HEK293 (cell line): ENCODE measurements around the gene SPTA1.

Experiments
- CTCF ChIA-PET: fragments of 350-600 bp; formaldehyde crosslinking; extraction: SDS; loops from one replicate; lab custom pipeline; 2021; ENCODE audit warnings: antibody characterized with exemption; lab: Yijun Ruan, JAX
- POLR2A ChIA-PET: fragments of 300-600 bp; formaldehyde crosslinking; extraction: SDS; loops from one replicate; lab custom pipeline; 2020; ENCODE audit warnings: antibody characterized with exemption, inconsistent platforms; lab: Yijun Ruan, JAX
- H3K27ac ChIP-seq: fragments of 200-500 bp; sonication (Bioruptor generic); 2 replicates; pipeline ENCODE4 v1.5.1; 2014; ENCODE audit warnings: low read depth, low read length, control low read depth, inconsistent platforms; ENCODE audit errors: extremely low read depth
- H3K36me3 ChIP-seq, 2 experiments: fragments of 200-500 bp in 1 of 2; sonication (Bioruptor generic) in 1 of 2; 1 replicate in 1 of 2; 2 replicates in 1 of 2; pipeline ENCODE4 v1.5.1; 2014 to 2017; ENCODE audit warnings: inconsistent platforms in 2 of 2, low read length in 2 of 2; ENCODE audit not compliant: control insufficient read depth in 2 of 2, insufficient read depth in 1 of 2
- H3K4me1 ChIP-seq: fragments of 200-500 bp; sonication (Bioruptor generic); 2 replicates; pipeline ENCODE4 v1.5.1; 2014; ENCODE audit warnings: mild to moderate bottlenecking, low read length, inconsistent platforms; ENCODE audit not compliant: control insufficient read depth, insufficient read depth
- H3K4me3 ChIP-seq: 2 replicates; pipeline ENCODE4 v1.5.1; 2011; ENCODE audit warnings: low read depth, mild to moderate bottlenecking, control low read depth, low read length, moderate library complexity
- H3K9me3 ChIP-seq: fragments of 200-500 bp; sonication (Bioruptor generic); 2 replicates; pipeline ENCODE4 v1.5.1; 2014; ENCODE audit warnings: low read depth, low read length, inconsistent platforms; ENCODE audit not compliant: control insufficient read depth, insufficient read depth
- EGR2 ChIP-seq: fragments of 450-650 bp; formaldehyde crosslinking; IDR thresholded peaks from 2 replicates; pipeline ENCODE4 v1.5.1; 2016; ENCODE audit warnings: low read depth, missing biosample characterization, missing genetic modification characterization
- OSR2 ChIP-seq: fragments of 450-650 bp; formaldehyde crosslinking; IDR thresholded peaks from 2 replicates; pipeline ENCODE4 v1.5.1; 2016; ENCODE audit warnings: missing biosample characterization, missing genetic modification characterization
- PATZ1 ChIP-seq: fragments of 450-650 bp; formaldehyde crosslinking; IDR thresholded peaks from 2 replicates; pipeline ENCODE4 v1.5.1; 2016; ENCODE audit warnings: missing biosample characterization, missing genetic modification characterization
- ZNF132 ChIP-seq: fragments of 450-650 bp; formaldehyde crosslinking; IDR thresholded peaks from 2 replicates; pipeline ENCODE4 v1.5.1; 2017; ENCODE audit warnings: missing biosample characterization, missing genetic modification characterization, borderline replicate concordance
- ZNF138 ChIP-seq: fragments of 450-650 bp; formaldehyde crosslinking; IDR thresholded peaks from 2 replicates; pipeline ENCODE4 v1.5.1; 2016; ENCODE audit warnings: missing biosample characterization, missing genetic modification characterization, borderline replicate concordance
- ZNF23 ChIP-seq: fragments of 450-650 bp; formaldehyde crosslinking; IDR thresholded peaks from 2 replicates; pipeline ENCODE4 v1.5.1; 2016; ENCODE audit warnings: missing biosample characterization, missing genetic modification characterization, borderline replicate concordance
- ZNF335 ChIP-seq: fragments of 450-650 bp; formaldehyde crosslinking; conservative IDR thresholded peaks from 2 replicates; pipeline ENCODE4 v1.5.1; 2016; ENCODE audit warnings: missing biosample characterization, missing genetic modification characterization
- ZNF394 ChIP-seq: fragments of 450-650 bp; formaldehyde crosslinking; IDR thresholded peaks from 2 replicates; pipeline ENCODE4 v1.5.1; 2016; ENCODE audit warnings: missing biosample characterization, missing genetic modification characterization, mild to moderate bottlenecking, moderate library complexity, borderline replicate concordance
- ZNF416 ChIP-seq: fragments of 450-650 bp; formaldehyde crosslinking; IDR thresholded peaks from 2 replicates; pipeline ENCODE4 v1.5.1; 2016; ENCODE audit warnings: missing biosample characterization, missing genetic modification characterization
- ZNF426 ChIP-seq: fragments of 450-650 bp; formaldehyde crosslinking; IDR thresholded peaks from 2 replicates; pipeline ENCODE4 v1.5.1; 2017; ENCODE audit warnings: missing biosample characterization, missing genetic modification characterization, mild to moderate bottlenecking, inconsistent platforms, moderate library complexity
- ZNF449 ChIP-seq: fragments of 450-650 bp; formaldehyde crosslinking; IDR thresholded peaks from 2 replicates; pipeline ENCODE4 v1.5.1; 2017; ENCODE audit warnings: missing biosample characterization, mild to moderate bottlenecking, missing genetic modification characterization, moderate library complexity
- ZNF488 ChIP-seq: fragments of 450-650 bp; formaldehyde crosslinking; IDR thresholded peaks from 2 replicates; pipeline ENCODE4 v1.5.1; 2016; ENCODE audit warnings: missing biosample characterization, missing genetic modification characterization
- ZNF518A ChIP-seq: fragments of 450-650 bp; formaldehyde crosslinking; conservative IDR thresholded peaks from 2 replicates; pipeline ENCODE4 v1.5.1; 2016; ENCODE audit warnings: low read depth, missing biosample characterization, missing genetic modification characterization
- ZNF544 ChIP-seq: fragments of 450-650 bp; formaldehyde crosslinking; IDR thresholded peaks from 2 replicates; pipeline ENCODE4 v1.5.0; 2017; ENCODE audit warnings: missing biosample characterization, missing genetic modification characterization
- ZNF558 ChIP-seq: fragments of 450-650 bp; formaldehyde crosslinking; IDR thresholded peaks from 2 replicates; pipeline ENCODE4 v1.5.1; 2016; ENCODE audit warnings: missing biosample characterization, missing genetic modification characterization
- ZNF660 ChIP-seq: fragments of 450-650 bp; IDR thresholded peaks from 2 replicates; pipeline ENCODE4 v1.5.1; 2018; ENCODE audit warnings: missing biosample characterization, mild to moderate bottlenecking, missing genetic modification characterization
- ZNF670 ChIP-seq: fragments of 450-650 bp; formaldehyde crosslinking; IDR thresholded peaks from 2 replicates; pipeline ENCODE4 v1.5.1; 2016; ENCODE audit warnings: missing biosample characterization, missing genetic modification characterization, low read depth
- ZNF701 ChIP-seq: fragments of 450-650 bp; formaldehyde crosslinking; IDR thresholded peaks from 2 replicates; pipeline ENCODE4 v1.5.1; 2016; ENCODE audit warnings: missing biosample characterization, missing genetic modification characterization
- ZNF792 ChIP-seq: fragments of 450-650 bp; formaldehyde crosslinking; IDR thresholded peaks from 2 replicates; pipeline ENCODE4 v1.5.1; 2016; ENCODE audit warnings: missing biosample characterization, missing genetic modification characterization
- ZSCAN23 ChIP-seq: fragments of 450-650 bp; formaldehyde crosslinking; IDR thresholded peaks from 2 replicates; pipeline ENCODE4 v1.5.1; 2016; ENCODE audit warnings: missing biosample characterization, missing genetic modification characterization
- TF ChIP-seq, protein P1 (sequence below): fragments of 450-650 bp; formaldehyde crosslinking; IDR thresholded peaks from 2 replicates; pipeline ENCODE4 v1.5.1; 2016; ENCODE audit warnings: missing biosample characterization, missing genetic modification characterization

SPTA1 gene

DNA sequence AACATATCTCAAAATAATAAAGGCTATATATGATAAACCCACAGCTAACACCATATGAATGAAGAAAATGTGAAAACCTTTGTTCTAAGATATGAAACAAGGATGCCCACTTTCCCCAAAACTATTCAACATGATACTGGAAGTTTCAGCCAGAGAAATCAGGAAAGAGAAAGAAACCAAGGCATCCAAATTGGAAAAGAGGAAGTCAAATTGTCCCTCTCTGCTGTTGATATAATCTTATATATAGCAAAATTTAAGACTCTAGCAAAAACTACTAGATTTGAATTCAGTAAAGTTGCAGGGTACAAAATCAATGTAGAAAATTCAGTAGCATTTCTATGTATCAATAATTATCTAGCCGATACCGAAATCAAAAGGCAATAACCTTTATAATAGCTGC, 85.8 kb downstream of the SPTA1 start:
- no peak overlapping the region for H3K27ac ChIP-seq
- no peak overlapping the region for H3K4me3 ChIP-seq
- CTCF ChIA-PET: interaction anchor here (0.7 kb wide), 1 partner anchor 113 kb away, joined by 3 read pairs; no protein-coding TSS in a partner anchor
- no peaks in the 10 kb centered on the region for H3K36me3 ChIP-seq
- POLR2A ChIA-PET: no interaction called here
- TF ChIP-seq ZNF544 (no peak), ZNF138 (no peak), ZNF518A (no peak), ZNF449 (tag by site-specific recombination) (no peak), PATZ1 (no peak), ZNF394 (tag by site-specific recombination) (no peak), ZNF488 (tag by site-specific recombination) (no peak), ZNF558 (tag by site-specific recombination) (no peak)
- H3K4me1 ChIP-seq: no peaks in the 10 kb centered on the region
- no peaks in the 10 kb centered on the region for H3K9me3 ChIP-seq

DNA sequence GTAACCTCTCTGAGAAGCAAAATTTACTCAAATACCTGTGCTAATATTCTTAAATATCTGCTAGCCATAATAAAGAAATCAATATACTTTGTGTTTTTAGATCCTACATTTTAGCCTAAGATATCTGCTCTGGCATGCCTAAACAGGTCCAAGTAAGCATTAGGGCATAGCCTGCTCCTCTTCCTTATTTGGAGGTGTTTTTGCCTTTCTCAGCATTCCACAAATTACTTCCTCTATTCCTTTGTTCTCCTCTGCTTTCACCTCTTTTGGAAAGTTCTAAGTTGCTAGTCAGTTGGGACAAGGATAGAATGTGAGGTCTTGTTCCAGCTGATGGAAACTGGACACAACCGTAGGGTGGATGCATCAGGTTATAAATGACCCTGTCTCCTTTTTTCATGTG, 99.6 kb downstream of the SPTA1 start:
- CTCF ChIA-PET: no interaction called here
- H3K4me3 ChIP-seq: no peak overlapping the region
- POLR2A ChIA-PET: no interaction called here
- H3K9me3 ChIP-seq: no peaks in the 10 kb centered on the region
- H3K36me3 ChIP-seq: no peaks in the 10 kb centered on the region
- no peak overlapping the region for H3K27ac ChIP-seq
- H3K4me1 ChIP-seq: no peaks in the 10 kb centered on the region
- TF ChIP-seq ZNF132: no peak

DNA sequence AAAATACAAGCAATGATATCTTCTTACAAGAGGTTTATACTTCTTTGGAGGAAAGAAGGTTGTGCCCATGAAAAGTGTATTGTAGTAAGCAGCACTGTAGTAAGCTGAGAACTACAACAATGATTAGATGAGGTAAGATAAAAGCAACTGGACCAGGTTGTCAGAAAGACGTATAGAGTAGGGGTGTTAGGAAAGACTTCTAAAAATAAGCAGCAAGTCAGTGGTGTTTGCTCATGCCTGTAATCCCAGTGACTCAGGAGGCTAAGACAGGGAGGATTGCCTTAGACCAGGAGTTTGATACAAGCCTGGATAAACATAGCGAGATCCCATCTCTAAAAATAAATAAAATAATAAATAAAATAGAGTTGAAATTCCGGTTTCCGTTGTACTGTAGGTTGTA, 102.6 kb downstream of the SPTA1 start:
- ChIA-PET POLR2A (no interaction called here), CTCF (interaction anchor here (0.6 kb wide), 1 partner anchor 75 kb away, joined by 3 read pairs; no protein-coding TSS in a partner anchor)
- H3K27ac ChIP-seq: no peak overlapping the region
- no peak overlapping the region for H3K4me3 ChIP-seq
- H3K4me1 ChIP-seq: no peaks in the 10 kb centered on the region
- no peaks in the 10 kb centered on the region for H3K9me3 ChIP-seq
- no peaks in the 10 kb centered on the region for H3K36me3 ChIP-seq
- TF ChIP-seq ZNF701: no peak
- no peak for TF ChIP-seq ZNF670 (tag by site-specific recombination)
- TF ChIP-seq EGR2 (tag by site-specific recombination): no peak
- no peak for TF ChIP-seq ZNF660 (tag by site-specific recombination)
- TF ChIP-seq ZNF23: no peak
- TF ChIP-seq ZNF416 (tag by site-specific recombination): no peak
- TF ChIP-seq ZNF335 (tag by site-specific recombination): no peak
- no peak for TF ChIP-seq ZNF426 (tag by site-specific recombination)
- TF ChIP-seq OSR2: no peak
- no peak for TF ChIP-seq ZNF792 (tag by site-specific recombination)
- TF ChIP-seq, protein P1, sequence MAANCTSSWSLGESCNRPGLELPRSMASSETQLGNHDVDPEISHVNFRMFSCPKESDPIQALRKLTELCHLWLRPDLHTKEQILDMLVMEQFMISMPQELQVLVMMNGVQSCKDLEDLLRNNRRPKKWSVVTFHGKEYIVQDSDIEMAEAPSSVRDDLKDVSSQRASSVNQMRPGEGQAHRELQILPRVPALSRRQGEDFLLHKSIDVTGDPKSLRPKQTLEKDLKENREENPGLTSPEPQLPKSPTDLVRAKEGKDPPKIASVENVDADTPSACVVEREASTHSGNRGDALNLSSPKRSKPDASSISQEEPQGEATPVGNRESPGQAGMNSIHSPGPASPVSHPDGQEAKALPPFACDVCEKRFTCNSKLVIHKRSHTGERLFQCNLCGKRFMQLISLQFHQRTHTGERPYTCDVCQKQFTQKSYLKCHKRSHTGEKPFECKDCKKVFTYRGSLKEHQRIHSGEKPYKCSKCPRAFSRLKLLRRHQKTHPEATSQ (tag by site-specific recombination): no peak
- no peak for TF ChIP-seq ZSCAN23 (tag by site-specific recombination)
